Adrenal gland (tissue), 12 donors: ENCODE measurements around the gene SLC35D1. TPM values are rescaled to one million over a fixed set of nuclear protein-coding genes. Genes with fewer than 3 reads are reported as not detected.

Experiments used
- DNase-seq, 7 donors: peaks; one replicate each; pipeline ENCODE4 v3.0.0-alpha.2; 2019 to 2020
- H3K27ac ChIP-seq, 5 donors: fragments of 200-600 bp; sonication (generic) in 4 of 5; 1 replicate in 3 of 5; 2 replicates in 2 of 5; pipeline versions ENCODE4 v1.5.1 to v1.8.0; 2016 to 2020; ENCODE audit warnings: mild to moderate bottlenecking in 1 of 5
- H3K27me3 ChIP-seq: fragments of 200-600 bp; 2 replicates; pipeline ENCODE4 v1.8.0; 2021
- H3K36me3 ChIP-seq, 2 donors: fragments of 200-600 bp; replicated peaks in 1 of 2; 1 replicate in 1 of 2; 2 replicates in 1 of 2; pipeline versions ENCODE4 v1.5.1 to v1.8.0; 2018 to 2022
- H3K4me1 ChIP-seq, 2 donors: fragments of 200-600 bp; replicated peaks in 1 of 2; 1 replicate in 1 of 2; 2 replicates in 1 of 2; pipeline versions ENCODE4 v1.5.1 to v1.8.0; 2018 to 2021
- H3K4me3 ChIP-seq, 4 donors: fragments of 200-600 bp; sonication (generic) in 3 of 4; one replicate each; pipeline ENCODE4 v1.5.1; 2016 to 2018
- H3K9me3 ChIP-seq, 3 donors: fragments of 200-600 bp; sonication (generic) in 1 of 3; replicated peaks in 1 of 3; 1 replicate in 2 of 3; 2 replicates in 1 of 3; pipeline versions ENCODE4 v1.5.1 to v1.8.0; 2016 to 2021
- CTCF ChIP-seq, 6 experiments: fragments of 450-650 bp in 4 of 6; fragments of 200-600 bp in 2 of 6; sonication (generic) in 1 of 6; IDR thresholded peaks; 1 replicate in 5 of 6; 2 replicates in 1 of 6; pipeline versions ENCODE4 v1.5.1 to v1.8.0; 2016 to 2021; ENCODE audit warnings: antibody characterized with exemption in 6 of 6, mild to moderate bottlenecking in 2 of 6, moderate library complexity in 1 of 6
- POLR2A ChIP-seq, 2 donors: fragments of 450-650 bp; IDR thresholded peaks; one replicate each; pipeline ENCODE4 v1.6.1; 2017; ENCODE audit warnings: antibody characterized with exemption in 2 of 2, mild to moderate bottlenecking in 2 of 2, moderate library complexity in 1 of 2
- WGBS, 4 donors: extraction: QIAGEN DNeasy Blood & Tissue Kit in 2 of 4; methylation state at CpG; one replicate each; pipeline versions ENCODE4 v1.1.5 to v1.1.7; 2013 to 2017; 5-methylcytosine and 5-hydroxymethylcytosine counted together
- intact Hi-C, 2 donors: fragments of 100-400 bp; cut with DNase I; formaldehyde crosslinking; loops; one replicate each; pipeline versions ENCODE4 v1.14.1 to v1.15.0; 2022 to 2023
- polyA plus RNA-seq, 3 donors: library from polyadenylated mRNA; stranded (reverse); fragments of 200-250 nt in 2 of 3; fragments of 350-450 nt in 1 of 3; fragmentation: Illumina TruSeq in 1 of 3; extraction: RNeasy Lipid Tissue Mini Kit (QIAGEN cat#74804) in 1 of 3; gene quantifications; one replicate each; pipeline ENCODE4 v1.2.3, GENCODE V29; 2013 to 2014
- total RNA-seq, 9 donors: library from RNA; depleted of rRNA in 4 of 9; stranded (reverse); fragments of >200 nt in 4 of 9; fragments of 120-200 nt in 1 of 9; fragmentation: NEBNext Ultra II Directional in 1 of 9; extraction: Animal tissue kit (Norgen Biotek cat#: 25700) in 1 of 9; gene quantifications; one replicate each; pipeline versions ENCODE4 v1.1.0 to v1.2.4, GENCODE V29; 2013 to 2023
- donor health status: healthy with polysubstance abuse.
- donor health status: Bipolar disorder and iron deficiency.
- donor health status: DM: yes; HTN: yes; CAD: no.
- donor health status: DM: no; HTN: no; CAD: no.
- donor health status: DM: no; HTN: no; CAD: no.
- donor health status: DM: yes; HTN: yes; CAD: no.

Gene SLC35D1
- total and polyA plus RNA-seq, 12 donors, result 1.9 to 34.7 (median 13.7) TPM

GRCh38 chr1:67059346-67059745, 5.4 kb upstream of the SLC35D1 start:
- Histone ChIP-seq H3K4me3 (no peak overlapping the region), H3K4me1 (peaks cover 6 to 7% of the 10 kb centered on the region in 2 donors), H3K36me3 (no peaks in the 10 kb centered on the region), H3K27ac (no peak overlapping the region), H3K9me3 (no peaks in the 10 kb centered on the region), H3K27me3 (no peaks in the 10 kb centered on the region)
- TF ChIP-seq POLR2A (IDR thresholded peaks at IDR 0.05) (no peak), CTCF (IDR thresholded peaks at IDR 0.05) (no peak)
- WGBS, 4 donors, result 86 to 95% (median 89%) methylated on average over 1 of the region's 1 CpG
- DNase-seq, result no peak
- intact Hi-C loops, result loop anchor here in 1 of 2 donors (10.0 kb wide), 1 partner anchor 85 kb away; no protein-coding TSS in a partner anchor

GRCh38 chr1:67058761-67059160, 4.8 kb upstream of the SLC35D1 start:
- no peaks in the 10 kb centered on the region for H3K27me3 ChIP-seq
- peaks cover 6 to 7% of the 10 kb centered on the region in 2 donors for H3K4me1 ChIP-seq
- H3K9me3 ChIP-seq, result no peaks in the 10 kb centered on the region
- no peak for DNase-seq
- no peak overlapping the region for H3K27ac ChIP-seq
- H3K4me3 ChIP-seq, result no peak overlapping the region
- intact Hi-C loops, result loop anchor here in 1 of 2 donors (10.0 kb wide), 1 partner anchor 86 kb away; no protein-coding TSS in a partner anchor
- WGBS, 4 donors, result 71 to 81% (median 74%) methylated on average over 3 of the region's 3 CpGs
- TF ChIP-seq POLR2A (IDR thresholded peaks at IDR 0.05), result no peak
- TF ChIP-seq CTCF (IDR thresholded peaks at IDR 0.05), result no peak
- H3K36me3 ChIP-seq, result no peaks in the 10 kb centered on the region

GRCh38 chr1:67058242-67058641, 4.3 kb upstream of the SLC35D1 start:
- no peaks in the 10 kb centered on the region for H3K36me3 ChIP-seq
- H3K4me1 ChIP-seq, result peaks cover 6 to 7% of the 10 kb centered on the region in 2 donors
- H3K27me3 ChIP-seq, result no peaks in the 10 kb centered on the region
- no peaks in the 10 kb centered on the region for H3K9me3 ChIP-seq
- no peak overlapping the region for H3K27ac ChIP-seq
- TF ChIP-seq POLR2A (IDR thresholded peaks at IDR 0.05) (no peak), CTCF (IDR thresholded peaks at IDR 0.05) (no peak)
- intact Hi-C loops, result loop anchor here in 1 of 2 donors (10.0 kb wide), 1 partner anchor 87 kb away; no protein-coding TSS in a partner anchor
- WGBS, 4 donors, result 91 to 100% (median 96%) methylated on average over 1 of the region's 1 CpG
- H3K4me3 ChIP-seq, result no peak overlapping the region
- no peak for DNase-seq

- H3K9me3 ChIP-seq, result no peaks in the 10 kb centered on the region
- peak overlapping the region; percentile 69 to 95 (median 94) for H3K27ac ChIP-seq
- intact Hi-C loops, result loop anchor here in 1 of 2 donors (10.0 kb wide), 1 partner anchor 91 kb away; no protein-coding TSS in a partner anchor
- peak overlapping the region; percentile 71 to 82 (median 72) for H3K4me3 ChIP-seq
- peaks cover 0 to 17% of the 10 kb centered on the region in 2 donors for H3K36me3 ChIP-seq
- 0 to 1% (median 0%) methylated on average over 31 to 34 of the region's 34 CpGs; no CpG with 5 or more reads in 1 of the 4 donors for WGBS, 4 donors
- peak in 6 of 7 donors; percentile 57 to 68 (median 64) for DNase-seq
- peak in 1 of 2 donors; percentile 83 for TF ChIP-seq POLR2A (IDR thresholded peaks at IDR 0.05)
- no peak for TF ChIP-seq CTCF (IDR thresholded peaks at IDR 0.05)
- no peaks in the 10 kb centered on the region for H3K27me3 ChIP-seq
- peaks cover 5 to 7% of the 10 kb centered on the region in 2 donors for H3K4me1 ChIP-seq
These were observed 488 bp downstream of the SLC35D1 start for GRCh38 chr1:67053535-67053784.
